Ureter (tissue), 1 donor: Measurements from ENCODE around the gene CMIP. TPM values are rescaled to one million over a fixed set of nuclear protein-coding genes. Genes with fewer than 3 reads are reported as not detected.
A peak's percentile ranks its signal among the peaks of the same experiment; 100 is the strongest.
"Not testable (repeated sequence)": the region's sequence is repeated elsewhere in the genome, so short reads cannot be mapped to it uniquely, and the experiment has no call there.

ENCODE experiments used
- DNase-seq: peaks from one replicate; pipeline ENCODE4 v3.0.0-alpha.2; 2020; ENCODE audit warnings: low spot score
- total RNA-seq: library from RNA; stranded (reverse); gene quantifications from one replicate; pipeline ENCODE4 v1.2.4, GENCODE V29; 2023
- donor health status: DM: yes; HTN: yes; CAD: no.

The CMIP gene
- total RNA-seq, 1 donor from 2014 or later = 98.0 TPM

GRCh38 chr16:81517629-81518438, 73.2 kb downstream of the CMIP start:
- DNase-seq = no peak

DNA sequence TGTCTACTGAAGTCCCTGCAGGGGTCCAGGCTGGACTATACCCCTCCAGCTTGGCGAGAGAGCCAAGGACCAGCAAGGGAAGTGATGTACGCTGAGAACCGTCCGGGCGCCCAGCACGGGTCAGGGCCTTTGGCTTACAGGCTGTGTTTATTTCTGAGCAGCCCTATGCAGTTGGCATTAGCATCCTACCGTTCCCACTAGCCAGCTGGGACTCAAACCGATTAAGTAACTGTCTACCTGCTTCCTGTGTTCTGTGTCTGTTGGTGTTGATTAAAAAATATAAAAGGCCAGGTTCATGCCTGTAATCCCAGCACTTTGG, 73.8 kb downstream of the CMIP start:
- DNase-seq = no peak

DNA sequence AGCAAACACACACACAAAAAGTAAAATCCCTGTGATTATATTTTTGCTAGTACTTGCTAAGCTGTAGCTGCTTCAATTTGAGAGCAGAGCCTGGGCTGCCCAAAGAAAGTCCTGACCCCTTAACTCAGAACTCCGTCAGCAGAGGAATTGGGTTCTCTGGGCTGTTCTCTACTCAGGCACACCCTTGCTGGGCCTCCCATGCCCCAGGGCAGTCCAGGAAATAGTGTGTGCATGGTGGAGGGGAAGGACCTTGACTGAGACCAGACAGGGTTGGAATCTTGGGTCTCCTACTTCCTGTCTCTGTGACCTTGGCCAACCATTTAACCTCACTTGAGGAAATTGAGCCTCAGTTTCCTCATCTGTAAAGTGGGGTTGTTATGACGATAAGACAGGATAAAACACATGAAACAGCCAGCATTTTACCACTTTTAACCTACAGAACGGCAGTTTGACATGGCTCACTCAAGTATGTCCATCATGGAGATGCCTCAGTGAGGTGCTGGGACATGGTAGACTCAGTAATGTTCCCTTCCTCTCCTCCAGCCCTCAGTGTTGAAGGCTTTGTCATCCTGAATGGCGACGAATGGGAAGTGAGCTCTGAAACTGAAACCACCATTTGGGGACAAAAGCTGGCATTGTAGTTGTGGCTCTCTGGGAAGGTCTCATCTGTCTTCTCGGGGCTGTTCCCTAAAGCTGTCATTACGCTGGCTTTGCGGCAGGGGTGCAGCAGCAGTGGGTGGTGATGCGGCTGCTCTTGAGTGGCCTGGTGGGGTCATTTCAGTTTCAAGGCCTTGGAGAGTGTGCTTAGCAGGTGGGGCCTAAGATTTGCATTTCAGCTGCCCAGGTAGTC, 74.9 kb downstream of the CMIP start:
- DNase-seq = no peak

GRCh38 chr16:81520151-81520470, 75.5 kb downstream of the CMIP start:
- DNase-seq = no peak

GRCh38 chr16:81520560-81521135, 76.0 kb downstream of the CMIP start:
- no peak for DNase-seq

- no peak for DNase-seq
These were observed 76.6 kb downstream of the CMIP start for GRCh38 chr16:81521141-81521626.

- no peak for DNase-seq
These were observed 77.6 kb downstream of the CMIP start for GRCh38 chr16:81522108-81522701.

DNA sequence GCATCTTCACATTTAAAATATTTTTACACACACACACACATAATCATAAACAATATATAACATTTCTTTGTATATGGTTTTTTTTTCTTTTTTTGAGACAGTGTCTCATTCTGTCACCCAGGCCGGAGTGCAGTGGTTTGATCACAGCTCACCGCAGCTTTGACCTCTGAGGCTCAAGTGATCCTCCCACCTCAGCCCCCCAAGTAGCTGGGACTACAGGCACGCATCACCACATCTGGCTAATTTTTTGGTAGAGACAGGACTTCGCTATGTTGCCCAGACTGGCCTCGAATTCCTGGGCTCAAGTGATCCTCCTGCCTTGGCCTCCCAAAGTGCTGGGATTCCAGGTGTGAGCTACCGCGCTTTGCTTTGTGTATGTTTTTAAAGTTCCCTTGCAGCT, 78.2 kb downstream of the CMIP start:
- DNase-seq = not testable (repeated sequence)

DNA sequence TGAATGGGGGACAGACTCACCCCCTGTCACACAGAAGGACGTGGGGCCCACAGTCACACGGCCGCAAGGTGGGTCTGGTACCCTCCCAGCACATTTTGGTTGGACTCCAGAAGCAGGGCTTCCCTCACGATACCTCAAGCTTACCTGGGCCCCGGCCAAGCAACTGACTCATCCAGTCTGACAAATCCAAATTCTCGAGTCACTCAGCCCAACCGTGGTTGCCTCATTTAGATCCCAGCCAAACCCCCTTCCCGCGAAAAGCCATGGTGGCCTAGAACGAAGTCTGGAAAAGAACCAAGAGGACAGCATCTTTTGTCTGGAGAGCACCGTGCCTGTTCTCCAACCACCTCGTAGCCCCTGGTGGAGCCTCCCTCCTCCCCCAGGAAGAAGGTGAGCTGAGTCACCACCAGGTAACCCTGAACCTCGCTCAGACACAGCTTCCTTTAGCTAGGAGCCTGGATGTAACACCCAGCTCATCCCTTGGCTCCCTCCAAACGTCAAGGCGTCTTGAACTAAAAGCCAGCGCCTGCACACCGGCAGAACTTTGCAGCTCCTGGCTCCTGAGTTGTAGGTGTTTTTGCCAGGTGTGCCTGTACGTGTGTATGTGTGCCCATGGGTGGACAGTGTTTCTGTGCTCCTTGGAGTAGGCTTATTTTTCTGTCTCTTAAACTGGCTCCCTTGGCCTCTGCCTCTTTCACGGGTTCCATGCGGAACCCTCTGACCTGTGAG, 78.9 kb downstream of the CMIP start:
- DNase-seq = peak; percentile 79

DNA sequence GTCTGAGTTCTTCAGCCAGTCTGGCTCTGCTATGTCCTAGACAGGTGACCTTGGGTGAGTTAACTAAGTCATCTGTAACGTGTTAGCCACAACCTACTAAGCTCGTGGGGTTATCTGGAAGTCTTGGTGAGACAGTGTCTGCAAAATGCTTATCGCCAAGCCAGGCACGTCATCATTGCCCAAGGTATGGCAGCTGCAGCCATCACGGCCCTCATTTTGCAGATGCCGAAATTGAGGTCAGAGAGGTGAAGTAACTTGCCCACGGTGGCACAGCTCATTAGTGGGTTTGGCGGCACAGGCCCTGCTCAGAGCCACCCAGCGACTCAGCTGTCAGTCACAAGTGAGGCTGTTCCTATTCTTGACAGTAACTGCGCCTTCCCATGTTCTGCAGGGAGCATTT, 79.8 kb downstream of the CMIP start:
- DNase-seq = no peak

GRCh38 chr16:81524885-81525284, 80.3 kb downstream of the CMIP start:
- DNase-seq = not testable (repeated sequence)

DNA sequence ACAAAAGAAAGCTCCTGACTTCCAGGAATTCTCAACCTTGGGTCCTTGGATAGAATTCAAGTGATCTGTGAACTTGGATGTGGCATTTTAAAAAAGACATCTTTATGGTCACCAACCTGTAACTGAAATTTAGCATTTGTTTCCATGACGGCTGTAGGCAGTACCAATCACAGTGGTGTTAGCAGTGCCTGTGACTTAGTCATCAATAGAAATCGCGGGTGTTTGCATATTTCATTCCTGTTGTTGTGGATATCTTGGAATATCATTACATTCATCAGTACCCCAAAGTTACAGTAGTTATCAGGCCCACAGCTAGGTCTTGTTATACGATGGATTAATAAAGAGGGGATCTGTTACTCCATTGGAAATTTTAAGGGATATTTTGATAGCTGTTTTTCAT, 81.6 kb downstream of the CMIP start:
- DNase-seq = no peak

DNA sequence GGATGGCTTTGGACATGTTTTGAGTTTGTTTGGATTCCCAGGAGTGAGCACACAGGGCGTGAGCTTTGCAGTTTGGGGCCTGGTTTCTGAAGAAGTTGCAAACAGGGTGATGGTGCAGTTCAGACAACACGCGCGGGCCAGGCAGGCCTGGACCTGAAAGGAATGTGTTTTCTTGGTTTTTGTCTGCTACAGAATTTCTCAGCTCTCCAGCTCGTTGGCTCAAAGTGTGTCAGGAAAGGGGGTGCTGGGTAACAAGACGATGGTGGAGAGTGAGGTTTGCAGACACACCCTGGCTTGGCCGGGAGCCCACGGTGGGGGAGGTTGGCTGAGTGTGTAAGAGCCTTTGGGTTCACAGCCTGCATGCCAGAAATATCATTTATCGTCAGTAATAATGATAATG, 82.3 kb downstream of the CMIP start:
- DNase-seq = peak; percentile 89

DNA sequence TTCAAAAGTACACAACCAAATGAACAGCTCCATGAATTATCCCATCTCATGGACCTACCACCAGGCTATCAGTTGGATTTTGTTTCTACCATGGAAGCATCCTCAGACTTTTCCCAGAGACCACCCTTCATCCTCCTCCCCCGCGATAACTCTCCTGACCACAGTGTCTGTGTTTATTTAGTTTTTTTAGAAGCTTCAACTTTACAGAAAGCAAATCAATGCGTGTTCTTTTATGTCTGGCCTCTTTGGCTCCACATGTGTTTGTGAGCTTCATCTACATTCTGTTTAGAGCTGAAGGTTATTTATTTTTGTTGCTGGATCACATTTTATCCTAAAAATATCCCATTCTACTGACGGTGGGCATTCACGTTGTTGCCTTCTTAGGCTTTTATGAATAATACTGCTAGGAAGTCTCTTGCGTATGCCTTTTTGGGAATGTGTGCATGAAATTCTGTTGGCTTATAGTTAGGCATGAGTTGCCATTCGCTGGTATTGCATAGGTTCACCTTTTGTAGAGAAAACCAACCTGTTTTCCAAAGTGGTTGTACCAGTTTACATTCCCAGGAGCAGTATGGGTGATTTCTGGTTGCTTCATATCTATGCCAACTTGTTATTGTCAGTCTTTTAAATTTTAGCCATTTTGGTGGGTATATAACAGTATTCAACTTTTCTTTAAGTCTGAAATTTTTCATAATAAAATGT, 83.0 kb downstream of the CMIP start:
- DNase-seq = no peak

DNA sequence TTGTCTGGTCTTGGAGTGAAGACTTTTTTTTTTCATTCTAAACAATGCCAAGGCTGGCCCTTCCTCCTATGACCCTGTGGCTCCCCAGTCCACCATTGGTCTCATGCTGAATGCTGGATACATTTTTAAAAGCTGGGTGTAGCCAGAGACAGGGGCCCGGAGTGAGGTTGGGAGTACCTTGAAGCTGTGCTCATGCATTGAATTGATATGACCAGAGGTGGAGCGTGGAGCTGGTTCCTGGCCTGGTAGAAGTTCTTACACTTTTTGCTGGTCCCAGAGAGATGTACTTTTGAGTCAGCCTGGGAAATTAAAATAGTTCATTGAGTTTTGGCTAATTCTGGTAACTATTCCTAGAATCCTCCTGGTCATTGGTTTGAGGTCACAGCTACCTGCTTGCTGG, 83.6 kb downstream of the CMIP start:
- DNase-seq = no peak

GRCh38 chr16:81530296-81530721, 85.7 kb downstream of the CMIP start:
- no peak for DNase-seq

GRCh38 chr16:81530814-81531213, 86.2 kb downstream of the CMIP start:
- DNase-seq = no peak

DNA sequence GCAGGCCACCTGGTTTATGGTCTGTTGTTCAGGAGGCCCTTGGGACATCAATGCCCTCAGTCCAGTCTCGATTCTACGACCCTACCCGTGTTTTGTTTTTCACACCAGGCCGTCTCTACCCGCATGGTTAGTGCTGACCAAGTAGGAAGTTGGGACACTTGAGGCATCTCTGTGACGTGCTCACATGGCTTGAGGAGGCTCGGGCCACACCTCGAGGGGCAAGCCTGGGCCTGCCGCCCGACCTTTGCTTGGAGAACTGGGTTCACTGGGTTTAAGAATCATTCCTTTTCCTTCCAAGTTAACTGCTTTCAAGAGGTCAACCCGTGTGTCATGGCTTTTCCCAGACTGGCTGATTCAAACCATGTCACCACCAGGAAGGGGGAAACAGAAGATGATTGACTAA, 86.8 kb downstream of the CMIP start:
- peak; percentile 81 for DNase-seq

DNA sequence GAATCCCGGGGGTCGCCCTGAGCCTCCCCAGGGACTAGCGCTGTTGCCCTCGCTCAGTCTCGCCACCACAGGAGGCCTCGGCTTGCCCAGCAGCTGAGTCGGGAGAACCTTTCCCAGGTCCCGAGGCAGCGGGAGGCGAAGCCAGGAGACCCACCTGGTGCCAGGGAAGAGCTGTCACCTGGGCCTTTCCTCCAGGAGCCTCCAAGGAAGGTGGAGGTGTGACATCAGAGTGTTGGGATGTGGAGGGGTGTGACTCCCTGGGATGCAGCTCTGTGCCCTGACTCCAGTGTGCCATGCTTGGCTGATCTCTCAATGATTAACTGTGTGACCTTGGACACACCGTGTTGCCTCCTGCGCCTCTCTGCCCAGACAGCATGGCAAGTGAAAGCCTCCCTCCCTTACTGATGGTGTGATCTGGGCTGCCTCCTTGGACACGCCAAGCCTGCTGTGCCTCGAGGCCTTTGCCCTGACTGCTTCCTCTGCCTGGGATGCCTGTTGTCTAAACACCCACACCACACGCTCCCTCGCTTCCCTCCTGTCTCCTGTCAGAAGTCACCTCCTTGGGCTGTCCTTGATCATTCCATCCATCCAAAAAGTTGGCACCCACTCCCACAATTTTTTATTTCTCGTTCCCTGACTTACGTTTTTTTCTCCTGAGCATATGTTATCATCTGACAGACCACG, 88.0 kb downstream of the CMIP start:
- no peak for DNase-seq

GRCh38 chr16:81533175-81533507, 88.5 kb downstream of the CMIP start:
- DNase-seq = no peak
